GM12872 (cell line): ENCODE data around the gene ASTN2.
A peak's percentile ranks its signal among the peaks of the same experiment; 100 is the strongest.

ENCODE experiments used
- CTCF ChIP-seq: IDR thresholded peaks from 3 replicates; pipeline ENCODE4 v1.5.1; 2011; ENCODE audit warnings: low read depth, mild to moderate bottlenecking, low read length, moderate library complexity; ENCODE audit not compliant: insufficient read depth

Gene ASTN2

GRCh38 chr9:116750510-116750909, 664.3 kb downstream of the ASTN2 start:
- no peak for TF ChIP-seq CTCF

GRCh38 chr9:116749772-116750171, 665.1 kb downstream of the ASTN2 start:
- TF ChIP-seq CTCF, result no peak

- TF ChIP-seq CTCF, result no peak
Measured at GRCh38 chr9:116749176-116749575, 665.7 kb downstream of the ASTN2 start.

GRCh38 chr9:116741742-116742141, 673.1 kb downstream of the ASTN2 start:
- TF ChIP-seq CTCF, result no peak

GRCh38 chr9:116741086-116741740, 673.6 kb downstream of the ASTN2 start:
- TF ChIP-seq CTCF, result no peak

GRCh38 chr9:116737152-116737546, 677.7 kb downstream of the ASTN2 start:
- peak; percentile 98 for TF ChIP-seq CTCF

- no peak for TF ChIP-seq CTCF
Measured at GRCh38 chr9:116736399-116737151, 678.3 kb downstream of the ASTN2 start.
